B cell (primary cell): ENCODE measurements around the gene SFXN5. TPM values are rescaled to one million over a fixed set of nuclear protein-coding genes. Genes with fewer than 3 reads are reported as not detected.

Source experiments
- ATAC-seq: fragments of 200-7000 bp; cut with Tn5 transposase; one replicate; pipeline ENCODE4 v1.10.0; 2021; ENCODE audit warnings: low read depth, mild to moderate bottlenecking, moderate number of reproducible peaks, moderate library complexity
- CTCF ChIA-PET: fragments of 350-600 bp; sonication (Branson Sonifier 250); formaldehyde crosslinking; loops from one replicate; lab custom pipeline; 2021; ENCODE audit warnings: antibody characterized with exemption, inconsistent platforms; lab: Charles Lee
- POLR2A ChIA-PET: fragments of 350-600 bp; sonication (Branson Sonifier 250); formaldehyde crosslinking; loops from one replicate; lab custom pipeline; 2021; ENCODE audit warnings: antibody characterized with exemption; lab: Charles Lee
- DNase-seq: peaks from one replicate; pipeline ENCODE4 v3.0.0; 2013
- H2AFZ ChIP-seq: 2 replicates; pipeline ENCODE4 v1.6.1; 2012; ENCODE audit warnings: mild to moderate bottlenecking, low read depth, low read length; ENCODE audit not compliant: insufficient read depth, poor library complexity, severe bottlenecking
- H3K27ac ChIP-seq, 2 donors: 1 replicate in 1 of 2; 2 replicates in 1 of 2; pipeline ENCODE4 v1.5.1; 2012 to 2013; ENCODE audit warnings: low read length in 2 of 2, mild to moderate bottlenecking in 2 of 2, moderate library complexity in 1 of 2
- H3K27me3 ChIP-seq, 4 experiments: fragments of 200-600 bp in 1 of 4; sonication (generic) in 1 of 4; replicated peaks in 1 of 4; 1 replicate in 2 of 4; 2 replicates in 2 of 4; pipeline versions ENCODE4 v1.6.1 to v1.7.0; 2013 to 2016; ENCODE audit warnings: low read length in 3 of 4, mild to moderate bottlenecking in 2 of 4, mixed read lengths in 1 of 4, moderate library complexity in 1 of 4; ENCODE audit not compliant: insufficient read depth in 4 of 4, control insufficient read depth in 3 of 4; ENCODE audit errors: control extremely low read depth in 1 of 4
- H3K36me3 ChIP-seq, 2 experiments: replicated peaks in 1 of 2; 1 replicate in 1 of 2; 2 replicates in 1 of 2; pipeline versions ENCODE4 v1.6.1 to v1.7.1; 2013; ENCODE audit warnings: low read length in 1 of 2; ENCODE audit not compliant: insufficient read depth in 2 of 2, control insufficient read depth in 1 of 2; ENCODE audit errors: control extremely low read depth in 1 of 2, extremely low read depth in 1 of 2
- H3K4me1 ChIP-seq, 2 donors: fragments of 200-600 bp in 1 of 2; sonication (generic) in 1 of 2; 1 replicate in 1 of 2; 2 replicates in 1 of 2; pipeline versions ENCODE4 v1.5.1 to v1.6.1; 2013 to 2017; ENCODE audit warnings: low read length in 2 of 2; ENCODE audit not compliant: control insufficient read depth in 2 of 2, insufficient read depth in 2 of 2
- H3K4me2 ChIP-seq: replicated peaks from 2 replicates; pipeline ENCODE3; 2012; ENCODE audit warnings: mild to moderate bottlenecking, low read depth, low read length; ENCODE audit not compliant: poor library complexity, severe bottlenecking
- H3K4me3 ChIP-seq, 5 experiments: fragments of 200-600 bp in 1 of 5; sonication (generic) in 1 of 5; 1 replicate in 3 of 5; 2 replicates in 2 of 5; pipeline versions ENCODE4 v1.5.1 to v1.7.0; 2011 to 2016; ENCODE audit warnings: low read length in 4 of 5, mild to moderate bottlenecking in 4 of 5, low read depth in 2 of 5, control low read depth in 1 of 5, moderate library complexity in 1 of 5; ENCODE audit not compliant: insufficient read depth in 1 of 5; ENCODE audit errors: control extremely low read depth in 1 of 5, extremely low read depth in 1 of 5
- H3K79me2 ChIP-seq: fragments of 200-600 bp; sonication (generic); one replicate; pipeline ENCODE4 v1.6.0; 2016; ENCODE audit warnings: low read length; ENCODE audit not compliant: control insufficient read depth, insufficient read depth
- H3K9ac ChIP-seq: fragments of 200-600 bp; sonication (generic); 2 replicates; pipeline ENCODE4 v1.6.1; 2017; ENCODE audit warnings: mild to moderate bottlenecking, low read length, moderate library complexity
- H3K9me3 ChIP-seq, 3 donors: one replicate each; pipeline versions ENCODE4 v1.6.1 to v1.7.1; 2013; ENCODE audit warnings: low read length in 2 of 3; ENCODE audit not compliant: control insufficient read depth in 2 of 3, insufficient read depth in 1 of 3; ENCODE audit errors: control extremely low read depth in 1 of 3
- H4K20me1 ChIP-seq: 2 replicates; pipeline ENCODE4 v1.6.0; 2012; ENCODE audit warnings: mild to moderate bottlenecking, low read length; ENCODE audit not compliant: insufficient read depth, control insufficient read depth, poor library complexity, severe bottlenecking
- H3K27ac Mint-ChIP-seq: one replicate; pipeline ENCODE4 v1.8.0; 2021; ENCODE audit warnings: mixed read lengths
- H3K27me3 Mint-ChIP-seq: one replicate; pipeline ENCODE4 v1.8.0; 2021; ENCODE audit warnings: mixed read lengths
- H3K4me1 Mint-ChIP-seq: one replicate; pipeline ENCODE4 v1.8.0; 2021; ENCODE audit warnings: mixed read lengths
- H3K4me3 Mint-ChIP-seq: one replicate; pipeline ENCODE4 v1.8.0; 2021; ENCODE audit warnings: mixed read lengths
- H3K9me3 Mint-ChIP-seq: one replicate; pipeline ENCODE4 v1.8.0; 2022; ENCODE audit warnings: mixed read lengths; ENCODE audit not compliant: insufficient read depth
- CTCF ChIP-seq: fragments of 200-600 bp; IDR thresholded peaks from one replicate; pipeline ENCODE4 v1.8.0; 2022; ENCODE audit warnings: antibody characterized with exemption, mild to moderate bottlenecking
- EZH2 ChIP-seq: IDR thresholded peaks from 2 replicates; pipeline ENCODE4 v1.6.1; 2012; ENCODE audit warnings: borderline replicate concordance, low read depth, mild to moderate bottlenecking, moderate library complexity, low read length; ENCODE audit not compliant: insufficient read depth, poor library complexity, severe bottlenecking
- WGBS: methylation state at CpG from one replicate; pipeline ENCODE4 v1.1.5; 2013; ENCODE audit warnings: missing lambda C conversion rate; ENCODE audit not compliant: insufficient coverage; 5-methylcytosine and 5-hydroxymethylcytosine counted together
- intact Hi-C: fragments of 100-400 bp; cut with micrococcal nuclease; formaldehyde crosslinking; loops from one replicate; pipeline ENCODE4 v1.10.0; 2022
- polyA plus RNA-seq: library from polyadenylated mRNA; depleted of rRNA; stranded (reverse); fragments of >200 nt; gene quantifications from 2 replicates; pipeline ENCODE4 v1.2.3, GENCODE V29; 2012
- total RNA-seq, 2 donors: library from RNA; stranded (reverse); fragments of 120-200 nt in 1 of 2; gene quantifications; 1 replicate in 1 of 2; 2 replicates in 1 of 2; pipeline versions ENCODE4 v1.2.3 to v1.2.4, GENCODE V29; 2013 to 2022

SFXN5 gene
- total and polyA plus RNA-seq, 2 donors (not counting 1 experiment from before 2014, with no cell fraction given) = 8.0 to 16.9 TPM

- H3K4me2 ChIP-seq = no peak overlapping the region
- ChIA-PET CTCF (no interaction called here), POLR2A (no interaction called here)
- H3K4me1 ChIP-seq = no peaks in the 10 kb centered on the region
- H3K9me3 Mint-ChIP-seq = peaks cover 3% of the 10 kb centered on the region
- H3K4me3 ChIP-seq = no peak overlapping the region
- no peaks in the 10 kb centered on the region for H3K79me2 ChIP-seq
- H3K4me3 Mint-ChIP-seq = no peak overlapping the region
- DNase-seq (no peak), ATAC-seq (no peak)
- no peaks in the 10 kb centered on the region for H3K27me3 Mint-ChIP-seq
- no peak overlapping the region for H3K9ac ChIP-seq
- peaks cover 0 to 12% of the 10 kb centered on the region in 2 experiments for H3K36me3 ChIP-seq
- H3K27me3 ChIP-seq = no peaks in the 10 kb centered on the region
- intact Hi-C loops = no loop called here
- WGBS = 94% methylated on average over 6 of the region's 6 CpGs
- no peak for TF ChIP-seq CTCF
- no peak for TF ChIP-seq EZH2
- no peak overlapping the region for H2AFZ ChIP-seq
- peaks cover 0 to 14% (median 9%) of the 10 kb centered on the region in 3 donors for H3K9me3 ChIP-seq
- H4K20me1 ChIP-seq = no peaks in the 10 kb centered on the region
- no peak overlapping the region for H3K27ac Mint-ChIP-seq
- no peak overlapping the region for H3K27ac ChIP-seq
- H3K4me1 Mint-ChIP-seq = no peaks in the 10 kb centered on the region
Measured at GRCh38 chr2:73053316-73054114, 18.0 kb downstream of the SFXN5 start.

- Histone ChIP-seq H3K4me3 (no peak overlapping the region), H3K27ac (no peak overlapping the region), H2AFZ (no peak overlapping the region), H3K4me2 (no peak overlapping the region), H3K27me3 (no peaks in the 10 kb centered on the region), H4K20me1 (no peaks in the 10 kb centered on the region), H3K79me2 (no peaks in the 10 kb centered on the region), H3K36me3 (no peaks in the 10 kb centered on the region), H3K4me1 (no peaks in the 10 kb centered on the region), H3K9me3 (no peaks in the 10 kb centered on the region), H3K9ac (no peak overlapping the region)
- intact Hi-C loops = no loop called here
- ChIA-PET POLR2A (no interaction called here), CTCF (no interaction called here)
- ATAC-seq = no peak
- H3K9me3 Mint-ChIP-seq = no peaks in the 10 kb centered on the region
- H3K4me1 Mint-ChIP-seq = no peaks in the 10 kb centered on the region
- TF ChIP-seq CTCF (no peak), EZH2 (no peak)
- no peak overlapping the region for H3K27ac Mint-ChIP-seq
- no peak for DNase-seq
- no peak overlapping the region for H3K4me3 Mint-ChIP-seq
- 81% methylated on average over 5 of the region's 6 CpGs for WGBS
- H3K27me3 Mint-ChIP-seq = no peaks in the 10 kb centered on the region
Measured at GRCh38 chr2:73050121-73050545, 21.4 kb downstream of the SFXN5 start.
